ENCODE measurements around the gene PLA2G4E. TPM values are rescaled to one million over a fixed set of nuclear protein-coding genes. Genes with fewer than 3 reads are reported as not detected.

PLA2G4E gene
- total RNA-seq, 1 experiment from 2014 or later, result not detected

- POLR2A ChIA-PET, result no interaction called here
- intact Hi-C loops (cut with micrococcal nuclease; ENCODE audit: unreplicated experiment), result no loop called here
- in situ Hi-C loops (cut with HindIII; ENCODE audit: low pct_unique_long_range_greater_than_20kb, low sequenced_read_pairs), result no loop called here
Observed at GRCh38 chr15:42046597-42046996, 25.8 kb upstream of the PLA2G4E start.

DNA sequence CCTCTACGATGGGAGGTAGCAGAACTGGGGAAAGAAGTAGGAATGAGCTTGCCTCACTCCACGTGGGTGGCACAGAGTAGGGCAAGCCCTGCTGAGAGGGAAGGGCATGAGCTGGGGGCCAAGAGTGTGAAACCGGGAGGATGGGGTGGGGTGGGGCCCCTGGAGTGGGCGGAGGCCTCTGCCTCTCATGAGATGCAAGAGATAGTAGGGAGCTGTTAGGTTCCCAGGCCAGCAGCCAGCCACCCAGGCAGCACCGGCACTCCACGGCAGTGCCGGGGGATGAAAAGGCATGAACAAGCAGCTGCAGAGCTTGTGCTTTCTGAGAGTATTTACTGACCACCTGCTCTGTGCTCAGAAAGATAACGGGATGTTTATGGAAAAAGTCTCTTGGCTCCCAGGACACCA lies 24.4 kb upstream of the PLA2G4E start:
- DNase-seq (ENCODE audit: low read depth, low spot score), result no peak
- peak; percentile 34; the same call in 1 of the 2 replicates for ATAC-seq
- CTCF ChIA-PET, result no interaction called here

More at GRCh38 chr15:42046597-42046996, 25.8 kb upstream of the PLA2G4E start:
- BruUV-seq (replicated peaks), result no TSS peak
- Histone ChIP-seq H3K9me3 (ENCODE audit: control insufficient read depth, insufficient read depth, low read depth, low read length) (no peaks in the 10 kb centered on the region), H3K27me3 (ENCODE audit: control insufficient read depth, insufficient read depth, low read length) (no peaks in the 10 kb centered on the region), H3K36me3 (ENCODE audit: control insufficient read depth, insufficient read depth, low read length) (no peaks in the 10 kb centered on the region), H3K27ac (ENCODE audit: low read length) (no peak overlapping the region), H3K4me3 (ENCODE audit: low read depth in 2 of 2, low read length in 2 of 2) (no peak overlapping the region), H3K4me1 (ENCODE audit: control insufficient read depth, insufficient read depth, low read length) (no peaks in the 10 kb centered on the region)
- ATAC-seq, result no peak
- no peak for TF ChIP-seq REST (IDR thresholded peaks at IDR 0.05; ENCODE audit: insufficient read depth in 1 of 2, low read depth in 2 of 2, low read length in 1 of 2)
- no peak for DNase-seq (ENCODE audit: low read depth, low spot score)
- CTCF ChIA-PET, result no interaction called here

More for the DNA sequence above, 24.4 kb upstream of the PLA2G4E start:
- Histone ChIP-seq H3K4me1 (ENCODE audit: control insufficient read depth, insufficient read depth, low read length) (no peaks in the 10 kb centered on the region), H3K27me3 (ENCODE audit: control insufficient read depth, insufficient read depth, low read length) (no peaks in the 10 kb centered on the region), H3K4me3 (ENCODE audit: low read depth in 2 of 2, low read length in 2 of 2) (no peak overlapping the region), H3K36me3 (ENCODE audit: control insufficient read depth, insufficient read depth, low read length) (no peaks in the 10 kb centered on the region), H3K27ac (ENCODE audit: low read length) (no peak overlapping the region), H3K9me3 (ENCODE audit: control insufficient read depth, insufficient read depth, low read depth, low read length) (no peaks in the 10 kb centered on the region)
- TF ChIP-seq REST (IDR thresholded peaks at IDR 0.05; ENCODE audit: insufficient read depth in 1 of 2, low read depth in 2 of 2, low read length in 1 of 2) (no peak), CTCF (IDR thresholded peaks at IDR 0.05) (no peak), POLR2AphosphoS5 (IDR thresholded peaks at IDR 0.05; ENCODE audit: low read depth, low read length) (no peak), TCF7L2 (IDR thresholded peaks at IDR 0.05; ENCODE audit: low read depth, low read length) (no peak)
- POLR2A ChIA-PET, result interaction anchor here (0.6 kb wide), 1 partner anchor 356 kb away, joined by 3 read pairs; no protein-coding TSS in a partner anchor
- intact Hi-C loops (cut with micrococcal nuclease; ENCODE audit: unreplicated experiment), result no loop called here
- no TSS peak for BruUV-seq (replicated peaks)
- in situ Hi-C loops (cut with HindIII; ENCODE audit: low pct_unique_long_range_greater_than_20kb, low sequenced_read_pairs), result no loop called here
